CD4-positive, alpha-beta T cell treated with Interleukin-2 at 100 ng/mL for 4 hours (primary cell): ENCODE results near the gene TDP1.

Experiments used
- DNase-seq: peaks from one replicate; pipeline ENCODE4 v3.0.0-alpha.2; 2020; ENCODE audit warnings: low spot score

The TDP1 gene

GRCh38 chr14:89941830-89942377 is 13.8 kb upstream of the TDP1 start:
- DNase-seq = no peak

- DNase-seq = no peak
Measured at GRCh38 chr14:89947344-89947743, 8.4 kb upstream of the TDP1 start.

- no peak for DNase-seq
Measured at GRCh38 chr14:89952576-89952975, 3.2 kb upstream of the TDP1 start.

DNA sequence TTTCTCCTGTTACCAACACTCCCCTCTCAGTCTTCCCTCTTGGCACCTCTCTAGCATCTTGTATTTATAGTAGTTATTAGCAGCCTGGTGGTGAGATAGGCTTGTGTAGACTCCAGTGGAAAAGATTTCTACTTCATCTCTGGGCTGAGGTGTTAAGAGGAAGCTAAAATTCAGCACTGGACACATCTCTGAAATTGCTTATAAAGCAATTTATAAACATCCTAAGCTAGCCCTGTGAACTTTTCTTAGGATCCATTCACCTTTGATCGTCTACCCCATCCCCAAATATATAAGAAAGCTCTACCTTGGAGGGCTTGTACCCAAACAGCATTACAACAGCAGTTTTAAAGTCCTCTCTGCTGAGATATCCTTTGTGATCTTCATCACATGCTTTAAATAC is 2.1 kb upstream of the TDP1 start:
- DNase-seq = no peak

DNA sequence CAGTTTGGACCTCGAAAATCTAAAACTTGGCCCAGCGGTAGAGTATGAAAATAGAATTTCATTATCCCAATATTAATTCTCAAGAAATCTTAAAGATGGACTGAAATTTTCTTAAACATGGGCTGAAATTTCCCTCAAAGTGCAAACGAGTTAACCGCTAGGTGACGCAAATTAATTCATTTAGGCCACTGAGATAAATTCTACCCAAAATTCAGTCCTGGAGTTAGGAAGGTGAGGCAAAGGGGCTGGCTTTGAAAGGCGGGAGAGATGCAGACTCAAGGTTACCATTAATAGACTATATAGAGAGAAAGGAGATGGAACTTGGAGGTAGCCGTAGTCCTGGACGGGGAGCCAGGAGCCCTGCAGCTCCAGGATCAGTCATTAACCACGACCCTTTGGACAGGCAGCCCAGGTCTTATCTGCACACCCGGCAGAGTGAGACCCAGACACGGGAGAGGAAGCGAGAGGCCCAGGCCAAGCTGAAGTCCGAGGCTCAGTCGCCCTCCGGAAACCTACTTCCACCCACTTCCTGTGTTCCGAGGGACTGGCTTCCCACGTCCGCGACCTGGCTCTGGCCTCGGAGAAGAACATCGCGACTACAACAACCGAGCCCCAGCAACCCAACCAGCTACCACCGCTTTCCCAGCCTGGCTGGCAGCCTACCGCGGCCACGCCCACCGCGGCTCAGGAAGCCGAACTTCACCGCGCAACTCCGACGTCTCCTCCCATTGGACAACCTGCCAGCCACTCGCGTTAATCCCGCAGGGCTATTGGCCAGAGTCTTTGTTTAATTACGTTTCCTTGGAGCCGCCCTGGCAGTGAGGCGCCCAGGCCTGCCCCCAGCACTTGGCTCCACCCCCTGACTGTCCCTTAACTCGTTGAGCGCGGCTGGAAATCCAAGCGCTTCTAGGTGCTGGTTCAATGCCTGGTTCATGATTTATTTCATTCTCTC is 1.4 kb upstream of the TDP1 start, which contains the start of gene EFCAB11:
Gene EFCAB11, minus strand, starts transcription at position 661 of the 952 bp plus-strand sequence. Its CDS starts 70 bp downstream, at position 591.
- peak; percentile 97 for DNase-seq

- DNase-seq = no peak
Measured at GRCh38 chr14:89955022-89955744, 544 bp upstream of the TDP1 start.

DNA sequence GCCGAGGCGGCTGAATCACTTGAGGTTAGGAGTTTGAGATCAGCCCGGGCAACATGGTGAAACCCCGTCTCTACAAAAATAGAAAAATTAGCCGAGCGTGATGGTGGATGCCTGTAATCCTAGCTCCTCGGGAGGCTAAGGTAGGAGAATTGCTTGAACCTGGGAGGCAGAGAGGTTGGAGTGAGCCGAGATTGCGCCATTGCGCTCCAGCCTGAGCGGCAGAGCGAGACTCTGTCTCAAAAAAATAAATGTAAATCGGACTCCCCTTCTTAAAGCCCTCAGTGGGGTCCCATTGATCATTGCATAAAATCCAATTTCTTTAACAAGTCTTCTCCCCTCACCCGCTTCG is 908 bp downstream of the TDP1 start:
- no peak for DNase-seq

DNA sequence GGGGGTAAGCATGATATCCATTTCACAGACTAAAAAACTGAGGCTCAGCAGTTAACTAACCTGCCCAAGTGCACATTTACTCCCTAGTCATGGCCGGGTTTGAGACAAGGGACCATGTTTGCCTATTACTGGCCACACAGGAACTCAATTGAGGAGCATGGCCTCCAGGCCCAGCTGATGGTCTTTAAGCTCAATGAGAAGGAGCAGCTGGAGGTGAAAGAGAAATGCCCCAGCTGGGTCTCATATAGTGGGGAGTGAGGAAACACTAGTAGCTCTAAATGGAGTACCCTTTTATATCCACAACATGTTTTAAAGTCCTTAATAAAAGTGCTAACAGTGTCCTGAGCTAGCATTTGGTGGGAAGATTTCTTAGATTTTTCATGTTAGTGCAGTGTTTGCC is 1.6 kb downstream of the TDP1 start:
- DNase-seq = no peak

DNA sequence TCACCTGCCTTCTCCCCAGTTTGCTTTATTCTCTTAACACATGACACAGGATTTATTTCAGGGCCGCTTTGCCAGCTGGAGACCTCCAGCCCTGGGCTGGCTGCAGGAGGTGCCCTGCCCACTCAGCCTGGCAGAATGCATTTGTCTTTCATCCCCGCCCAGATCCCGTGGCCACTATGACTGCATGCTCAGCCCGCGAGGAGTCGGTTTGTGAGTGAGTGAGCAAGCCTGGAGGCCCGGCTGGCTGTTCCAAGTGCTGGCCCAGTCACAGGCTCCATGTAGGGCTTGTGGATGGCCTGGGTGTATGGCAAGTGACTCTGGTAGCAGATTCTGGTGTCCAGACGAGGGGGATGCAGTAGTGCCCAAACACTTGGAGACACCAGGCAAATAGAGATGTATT is 2.1 kb downstream of the TDP1 start:
- no peak for DNase-seq

DNA sequence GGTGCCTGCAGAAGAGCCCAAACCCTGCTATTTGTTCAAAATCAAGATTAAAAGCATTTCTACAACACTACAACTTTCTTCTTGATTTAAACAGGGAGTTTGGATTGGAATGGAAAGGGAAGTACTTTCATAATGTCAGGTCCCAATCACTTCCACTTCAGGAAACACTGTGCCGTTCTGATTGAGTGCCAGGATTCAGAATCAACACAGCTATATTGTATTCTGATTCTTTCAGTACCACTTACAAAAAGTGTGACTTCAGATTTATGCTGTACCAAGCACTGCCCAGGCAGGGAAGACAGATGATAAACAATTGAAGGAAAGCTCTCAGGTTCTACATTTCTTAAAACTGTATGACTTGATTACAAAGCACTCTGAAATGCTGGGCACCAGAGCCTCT is 3.2 kb downstream of the TDP1 start:
- DNase-seq = no peak

- DNase-seq = peak; percentile 31
Measured at GRCh38 chr14:89959853-89960445, 4.2 kb downstream of the TDP1 start.

- DNase-seq = no peak
Measured at GRCh38 chr14:89960914-89961313, 5.2 kb downstream of the TDP1 start.

- no peak for DNase-seq
Measured at GRCh38 chr14:89963288-89963978, 7.7 kb downstream of the TDP1 start.

DNA sequence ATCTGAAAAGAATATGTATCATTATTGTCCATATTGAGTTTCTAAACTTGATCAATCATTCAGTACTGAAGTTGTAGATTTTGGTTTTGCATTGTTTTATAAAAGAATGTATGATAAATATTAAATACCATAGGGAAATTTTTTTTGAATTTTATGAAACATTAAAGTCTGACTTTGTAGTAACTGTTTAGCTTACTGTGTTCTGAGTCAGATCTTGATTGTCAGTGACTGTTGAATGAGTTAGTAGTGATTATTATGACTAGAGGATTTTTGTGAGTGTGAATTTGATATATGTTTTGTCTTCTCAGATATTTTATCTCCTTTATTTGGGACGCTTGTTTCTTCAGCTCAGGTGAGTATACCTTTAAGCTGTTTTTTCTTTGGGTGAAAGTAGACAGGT is 10.1 kb downstream of the TDP1 start:
- DNase-seq = no peak

DNA sequence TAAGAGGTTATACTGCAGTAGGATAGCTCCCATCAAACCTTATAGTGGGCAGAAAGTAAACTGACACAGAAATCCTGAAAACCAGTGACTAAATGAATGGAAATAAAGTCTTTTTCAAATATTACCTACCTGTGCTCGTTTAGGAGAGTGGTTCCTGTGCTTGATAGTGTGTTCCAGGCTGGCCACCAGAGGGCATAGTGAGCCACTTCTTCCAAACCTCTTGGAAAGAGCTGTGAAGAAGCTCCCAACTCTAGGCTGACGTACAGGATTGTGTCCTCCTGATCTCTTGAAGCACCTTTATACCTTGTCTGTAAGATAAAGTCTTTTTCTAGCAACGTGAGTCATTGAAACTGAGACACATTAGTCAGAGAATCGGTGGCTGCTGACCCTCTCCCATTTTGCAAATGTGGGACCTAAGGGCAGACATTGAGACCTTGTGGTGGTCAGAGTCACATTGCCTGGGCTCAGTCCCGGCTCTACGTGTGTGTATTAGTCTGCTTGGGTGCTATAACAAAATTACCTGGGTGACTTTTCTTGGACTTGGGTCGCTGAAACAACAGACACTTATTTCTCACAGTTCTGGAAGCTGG is 17.6 kb downstream of the TDP1 start:
- DNase-seq = peak; percentile 45

GRCh38 chr14:89977668-89978067 is 21.9 kb downstream of the TDP1 start:
- DNase-seq = no peak

GRCh38 chr14:89978656-89979055 is 22.9 kb downstream of the TDP1 start:
- DNase-seq = no peak

GRCh38 chr14:89983375-89983774 is 27.6 kb downstream of the TDP1 start:
- DNase-seq = no peak

GRCh38 chr14:89986462-89987160 is 30.9 kb downstream of the TDP1 start:
- DNase-seq = no peak

DNA sequence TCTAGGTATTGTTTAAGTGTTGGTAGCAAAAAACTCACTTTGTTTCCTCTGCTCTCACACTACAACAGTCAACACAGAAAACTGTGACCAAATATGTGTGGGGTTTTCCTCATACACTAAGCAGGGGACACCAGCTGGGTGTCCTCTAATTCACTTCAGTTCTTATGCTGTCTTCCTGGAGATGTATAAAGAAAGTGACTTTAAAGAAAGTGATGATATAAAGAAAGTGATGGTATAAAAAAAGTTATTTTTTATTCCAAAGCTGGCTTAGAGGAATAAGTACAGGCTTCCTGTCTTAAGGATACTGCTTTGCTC is 31.4 kb downstream of the TDP1 start:
- DNase-seq = no peak

DNA sequence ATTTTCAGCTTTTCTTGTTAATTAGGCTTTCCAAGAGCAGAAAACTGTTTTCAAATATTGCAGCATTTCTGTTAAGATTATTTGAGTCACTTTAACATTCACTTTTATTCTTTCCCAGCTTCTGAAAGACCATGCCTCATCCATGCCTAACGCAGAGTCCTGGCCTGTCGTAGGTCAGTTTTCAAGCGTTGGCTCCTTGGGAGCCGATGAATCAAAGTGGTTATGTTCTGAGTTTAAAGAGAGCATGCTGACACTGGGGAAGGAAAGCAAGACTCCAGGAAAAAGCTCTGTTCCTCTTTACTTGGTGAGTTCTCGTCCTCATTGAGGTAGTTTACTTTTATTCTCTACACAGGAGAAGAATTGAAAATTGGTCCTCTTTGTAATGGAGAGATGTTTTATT is 33.1 kb downstream of the TDP1 start:
- no peak for DNase-seq
